Heart right ventricle (tissue), 16 donors: ENCODE measurements around the gene ARL6IP5. TPM values are rescaled to one million over a fixed set of nuclear protein-coding genes. Genes with fewer than 3 reads are reported as not detected.

ENCODE experiments used
- ATAC-seq, 8 donors: fragments of 200-7000 bp; cut with Tn5 transposase; one replicate each; pipeline ENCODE4 v1.9.1; 2020; ENCODE audit warnings: mild to moderate bottlenecking in 8 of 8, moderate library complexity in 8 of 8, moderate number of reproducible peaks in 1 of 8
- DNase-seq, 2 donors: peaks; one replicate each; pipeline ENCODE4 v3.0.0-alpha.2; 2020
- H3K27ac ChIP-seq, 10 donors: fragments of 200-600 bp; sonication (generic) in 2 of 10; one replicate each; pipeline versions ENCODE4 v1.5.0 to v1.8.0; 2020 to 2022; ENCODE audit warnings: mild to moderate bottlenecking in 3 of 10
- H3K27me3 ChIP-seq, 7 donors: fragments of 200-600 bp; one replicate each; pipeline ENCODE4 v1.8.0; 2021 to 2022; ENCODE audit warnings: mild to moderate bottlenecking in 2 of 7
- H3K36me3 ChIP-seq, 9 donors: fragments of 200-600 bp; sonication (generic) in 1 of 9; one replicate each; pipeline versions ENCODE4 v1.5.0 to v1.8.0; 2020 to 2022; ENCODE audit warnings: mild to moderate bottlenecking in 2 of 9
- H3K4me1 ChIP-seq, 9 donors: fragments of 200-600 bp; sonication (generic) in 1 of 9; one replicate each; pipeline versions ENCODE4 v1.5.0 to v1.8.0; 2020 to 2022; ENCODE audit warnings: mild to moderate bottlenecking in 4 of 9
- H3K4me3 ChIP-seq, 10 donors: fragments of 200-600 bp; sonication (generic) in 2 of 10; one replicate each; pipeline versions ENCODE4 v1.5.0 to v1.8.0; 2020 to 2022; ENCODE audit warnings: mild to moderate bottlenecking in 7 of 10, moderate library complexity in 2 of 10
- H3K9me3 ChIP-seq, 11 donors: fragments of 200-600 bp in 10 of 11; sonication (generic) in 2 of 11; one replicate each; pipeline versions ENCODE4 v1.5.0 to v1.8.0; 2013 to 2022; ENCODE audit warnings: mild to moderate bottlenecking in 2 of 11, control low read depth in 1 of 11, moderate library complexity in 1 of 11
- WGBS, 2 donors: extraction: QIAGEN DNeasy Blood & Tissue Kit; methylation state at CpG; one replicate each; pipeline ENCODE4 v1.1.7; 2013; ENCODE audit warnings: inconsistent platforms in 1 of 2; 5-methylcytosine and 5-hydroxymethylcytosine counted together
- intact Hi-C, 10 donors: fragments of 100-400 bp; cut with DNase I; formaldehyde crosslinking; loops; one replicate each; pipeline versions ENCODE4 v1.11.1 to v1.14.2; 2022
- polyA plus RNA-seq, 2 donors: library from polyadenylated mRNA; stranded (reverse); fragments of 200-250 nt; gene quantifications; one replicate each; pipeline ENCODE4 v1.2.3, GENCODE V29; 2013
- total RNA-seq, 10 donors: library from RNA; stranded (reverse); fragmentation: NEBNext Ultra II Directional in 3 of 10; extraction: Animal tissue kit (Norgen Biotek cat#: 25700) in 3 of 10; gene quantifications; one replicate each; pipeline versions ENCODE4 v1.2.1 to v1.2.4, GENCODE V29; 2021 to 2023
- TF ChIP-seq, protein P1 (sequence below), 9 donors: fragments of 200-600 bp; sonication (generic) in 2 of 9; IDR thresholded peaks; one replicate each; pipeline versions ENCODE4 v1.5.0 to v1.8.0; 2021 to 2022; ENCODE audit warnings: antibody characterized with exemption in 9 of 9, mild to moderate bottlenecking in 5 of 9, moderate library complexity in 1 of 9
- donor health status: Arrhythmogenic right ventricular cardiomyopathy.
- donor health status: ischemic (EF 13 %, LVEDD 7.1; RV severe dilation, severe dysfunction).
- donor health status: healthy with polysubstance abuse.
- donor health status: DM: no; HTN: yes; CAD: no.
- donor health status: DM: no; HTN: no; CAD: no.
- donor health status: ischemic (EF 25% LVEDD 6.9; RV normal size, moderate dysfunction).
- donor health status: ischemic (EF 25% LVEDD 5.7; RV mildly dilated, moderate dysfunction).
- donor health status: healthy.
- donor health status: DM: yes; HTN: yes; CAD: no.
- donor health status: Ischemic cardiomyopathy.
- donor health status: ischemic (EF 35%, LVEDD 5.7; RV mildly dilated, moderate dysfunction).
- donor health status: nonischemic (EF 11% LVEDD 7.7; RV severe dilation, severe dysfunction).
- donor health status: DM: yes; HTN: yes; CAD: no.
- donor health status: PGD.
- donor health status: ischemic (EF 29% LVEDD 5.4; RV normal size, mild dysfunction).
- donor health status: nonischemic (EF 23%, LVEDD 6.1; RV moderate dilation, normal function).

ARL6IP5 gene
- total and polyA plus RNA-seq, 12 donors: 151 to 226 (median 195) TPM

DNA sequence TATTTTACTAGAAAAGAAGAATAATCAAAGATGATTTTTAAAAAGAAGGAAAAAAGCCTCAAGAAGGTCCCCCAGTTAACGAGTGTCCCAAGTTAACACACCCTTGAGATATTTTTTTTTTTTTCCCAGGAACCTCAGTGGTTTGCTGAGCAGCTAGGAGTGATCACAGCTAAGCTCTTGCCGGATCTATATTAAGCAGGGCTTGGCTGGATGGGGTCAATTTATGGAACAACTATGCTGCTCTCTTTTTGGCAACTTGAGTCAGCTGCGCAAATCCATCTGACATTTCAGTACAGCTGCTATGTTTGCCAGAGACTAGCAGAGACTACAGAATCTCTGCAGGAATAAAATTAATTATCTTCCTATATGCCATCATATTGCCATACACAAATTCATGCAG, 37.7 kb downstream of the ARL6IP5 start, which contains the start of gene LMOD3:
LMOD3 (minus strand) TSS at position 193 of the 400 bp plus-strand sequence. CDS start 209 bp downstream, outside the sequence.
- ATAC-seq (peak; percentile 67 to 92 (median 88)), DNase-seq (peak in 1 of 2 donors; percentile 50)
- Histone ChIP-seq H3K4me1 (peaks cover 0 to 10% (median 6%) of the 10 kb centered on the region in 9 donors), H3K9me3 (no peaks in the 10 kb centered on the region), H3K4me3 (peak within 1 kb of the TSS; percentile 20 to 58 (median 42)), H3K27ac (peak within 1 kb of the TSS; percentile 47 to 88 (median 73)), H3K27me3 (no peaks in the 10 kb centered on the region), H3K36me3 (peaks cover 0 to 6% (median 0%) of the 10 kb centered on the region in 9 donors)
- intact Hi-C loops: loop anchor here in 2 of 10 donors (5.0 kb wide), 1 partner anchor 40 kb away; the partner anchor contains the start of genes ARL6IP5 (in 2 of the 2) and UBA3 (in 2 of the 2)
- TF ChIP-seq, protein P1, sequence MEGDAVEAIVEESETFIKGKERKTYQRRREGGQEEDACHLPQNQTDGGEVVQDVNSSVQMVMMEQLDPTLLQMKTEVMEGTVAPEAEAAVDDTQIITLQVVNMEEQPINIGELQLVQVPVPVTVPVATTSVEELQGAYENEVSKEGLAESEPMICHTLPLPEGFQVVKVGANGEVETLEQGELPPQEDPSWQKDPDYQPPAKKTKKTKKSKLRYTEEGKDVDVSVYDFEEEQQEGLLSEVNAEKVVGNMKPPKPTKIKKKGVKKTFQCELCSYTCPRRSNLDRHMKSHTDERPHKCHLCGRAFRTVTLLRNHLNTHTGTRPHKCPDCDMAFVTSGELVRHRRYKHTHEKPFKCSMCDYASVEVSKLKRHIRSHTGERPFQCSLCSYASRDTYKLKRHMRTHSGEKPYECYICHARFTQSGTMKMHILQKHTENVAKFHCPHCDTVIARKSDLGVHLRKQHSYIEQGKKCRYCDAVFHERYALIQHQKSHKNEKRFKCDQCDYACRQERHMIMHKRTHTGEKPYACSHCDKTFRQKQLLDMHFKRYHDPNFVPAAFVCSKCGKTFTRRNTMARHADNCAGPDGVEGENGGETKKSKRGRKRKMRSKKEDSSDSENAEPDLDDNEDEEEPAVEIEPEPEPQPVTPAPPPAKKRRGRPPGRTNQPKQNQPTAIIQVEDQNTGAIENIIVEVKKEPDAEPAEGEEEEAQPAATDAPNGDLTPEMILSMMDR (IDR thresholded peaks at IDR 0.05): no peak
- WGBS, 2 donors: 42 to 51% methylated on average over 3 of the region's 3 CpGs

DNA sequence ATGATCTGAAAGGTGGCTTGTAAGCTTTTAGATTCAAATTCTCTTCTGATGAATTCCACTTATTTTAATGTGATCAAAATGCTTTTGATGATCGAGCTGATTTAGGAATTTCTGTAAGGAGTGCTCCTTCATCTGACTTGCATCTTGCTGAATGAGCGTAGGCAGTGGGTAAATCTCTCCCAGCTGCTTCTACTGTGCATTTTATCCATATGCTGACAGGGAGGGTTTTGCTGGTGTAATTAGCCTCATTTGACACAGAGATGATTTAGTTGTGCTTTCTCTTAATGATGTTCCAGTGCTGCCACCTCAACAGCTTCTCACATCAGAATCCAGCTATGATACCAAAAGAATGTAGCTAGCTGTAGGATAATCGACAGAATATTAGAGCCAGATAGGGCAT, 41.5 kb downstream of the ARL6IP5 start:
- Histone ChIP-seq H3K27ac (no peak overlapping the region), H3K4me3 (no peak overlapping the region)
- no peak for DNase-seq

DNA sequence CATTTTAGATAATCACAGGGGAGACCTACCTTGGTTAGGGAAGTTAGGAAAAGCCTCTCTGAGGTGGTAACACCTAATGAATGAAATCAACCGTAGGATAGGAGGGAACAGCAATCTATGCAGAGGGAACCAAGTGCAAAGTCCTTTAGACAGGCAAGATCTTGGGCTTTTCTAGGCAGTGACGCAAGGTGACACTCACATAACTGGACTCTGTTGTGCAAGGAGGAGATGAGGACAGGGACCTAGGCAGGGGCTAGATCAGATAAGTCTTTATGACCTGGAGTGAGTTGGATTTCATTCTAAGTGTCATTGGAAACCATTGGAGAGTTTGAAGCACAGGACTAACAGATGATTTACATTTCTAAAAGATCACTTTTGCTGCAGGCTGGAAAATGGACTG, 42.3 kb downstream of the ARL6IP5 start:
- no peaks in the 10 kb centered on the region for H3K36me3 ChIP-seq
- H3K4me1 ChIP-seq: peaks cover 0 to 10% (median 6%) of the 10 kb centered on the region in 9 donors
- DNase-seq (no peak), ATAC-seq (no peak)
- intact Hi-C loops: no loop called here
- H3K27ac ChIP-seq: no peak overlapping the region
- TF ChIP-seq, protein P1 (IDR thresholded peaks at IDR 0.05): no peak
- H3K4me3 ChIP-seq: no peak overlapping the region
- no peaks in the 10 kb centered on the region for H3K27me3 ChIP-seq
- no peaks in the 10 kb centered on the region for H3K9me3 ChIP-seq
- whole genome bisulfite sequencing, 2 donors: 66 to 92% methylated on average over 2 of the region's 2 CpGs

More for the DNA sequence above, 41.5 kb downstream of the ARL6IP5 start:
- TF ChIP-seq, protein P1 (IDR thresholded peaks at IDR 0.05): no peak
- Histone ChIP-seq H3K36me3 (no peaks in the 10 kb centered on the region), H3K4me1 (peaks cover 0 to 10% (median 6%) of the 10 kb centered on the region in 9 donors), H3K9me3 (no peaks in the 10 kb centered on the region), H3K27me3 (no peaks in the 10 kb centered on the region)
- ATAC-seq: no peak
- intact Hi-C loops: no loop called here
- WGBS, 2 donors: 82 to 85% methylated on average over 3 of the region's 3 CpGs

DNA sequence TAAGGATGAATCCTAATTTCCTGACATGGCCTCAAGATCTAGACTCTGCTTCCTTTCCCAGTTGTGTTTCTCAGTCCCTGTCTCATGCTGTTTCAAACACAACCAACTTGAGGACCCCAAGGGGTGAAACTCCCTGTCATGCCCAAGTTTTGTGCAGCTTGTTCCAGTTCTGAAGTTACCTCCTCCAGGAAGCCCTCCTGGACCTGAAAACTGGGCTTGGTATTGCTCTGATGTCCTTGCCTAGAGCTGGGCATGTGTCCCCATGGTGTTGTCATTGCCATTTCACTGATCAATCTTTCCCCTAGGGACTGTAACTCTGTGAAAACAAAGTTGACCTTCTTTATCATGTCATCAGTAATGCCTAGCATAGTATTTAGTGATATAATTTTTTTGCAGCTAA, 43.8 kb downstream of the ARL6IP5 start:
- intact Hi-C loops: no loop called here
- H3K27ac ChIP-seq: no peak overlapping the region

More for the DNA sequence above, 43.8 kb downstream of the ARL6IP5 start:
- H3K4me3 ChIP-seq: no peak overlapping the region
- TF ChIP-seq, protein P1 (IDR thresholded peaks at IDR 0.05): no peak
- DNase-seq (no peak), ATAC-seq (no peak)
- no peaks in the 10 kb centered on the region for H3K36me3 ChIP-seq
- H3K27me3 ChIP-seq: no peaks in the 10 kb centered on the region
- no peaks in the 10 kb centered on the region for H3K9me3 ChIP-seq
- H3K4me1 ChIP-seq: peaks cover 0 to under 1% (median 0%) of the 10 kb centered on the region in 9 donors
